Hepatocyte (in vitro differentiated cells): ENCODE data around the gene PODXL2. TPM values are rescaled to one million over a fixed set of nuclear protein-coding genes. Genes with fewer than 3 reads are reported as not detected.
"Not testable (repeated sequence)": the region's sequence is repeated elsewhere in the genome, so short reads cannot be mapped to it uniquely, and the experiment has no call there.

Experiments used
- DNase-seq: peaks from one replicate; pipeline ENCODE4 v3.0.0-alpha.2; 2016; ENCODE audit warnings: low spot score
- H2AFZ ChIP-seq: fragments of 200-600 bp; sonication (generic); 2 replicates; pipeline ENCODE4 v1.6.0; 2016; ENCODE audit warnings: antibody characterized with exemption, mild to moderate bottlenecking
- H3K27ac ChIP-seq: fragments of 200-600 bp; sonication (generic); 2 replicates; pipeline ENCODE4 v1.5.1; 2016; ENCODE audit warnings: mild to moderate bottlenecking
- H3K27me3 ChIP-seq: fragments of 200-600 bp; sonication (generic); 2 replicates; pipeline ENCODE4 v1.6.1; 2016
- H3K36me3 ChIP-seq: fragments of 200-600 bp; sonication (generic); replicated peaks from 2 replicates; pipeline ENCODE4 v1.5.1; 2016; ENCODE audit warnings: low read depth; ENCODE audit not compliant: insufficient read depth
- H3K4me1 ChIP-seq: fragments of 200-600 bp; sonication (generic); 2 replicates; pipeline ENCODE4 v1.5.1; 2016; ENCODE audit warnings: mild to moderate bottlenecking, moderate library complexity; ENCODE audit not compliant: insufficient read depth
- H3K4me2 ChIP-seq: fragments of 200-600 bp; sonication (generic); 2 replicates; pipeline ENCODE4 v1.6.0; 2016
- H3K4me3 ChIP-seq: fragments of 200-600 bp; sonication (generic); 2 replicates; pipeline ENCODE4 v1.5.1; 2016; ENCODE audit warnings: mild to moderate bottlenecking
- H3K79me2 ChIP-seq: fragments of 200-600 bp; sonication (generic); 2 replicates; pipeline ENCODE4 v1.6.0; 2017; ENCODE audit warnings: mild to moderate bottlenecking
- H3K9me2 ChIP-seq: fragments of 200-600 bp; sonication (generic); replicated peaks from 2 replicates; pipeline ENCODE4 v1.6.0; 2017; ENCODE audit warnings: mild to moderate bottlenecking; ENCODE audit not compliant: insufficient read depth
- H3K9me3 ChIP-seq: fragments of 200-600 bp; sonication (generic); 2 replicates; pipeline ENCODE4 v1.5.1; 2016; ENCODE audit warnings: low read depth, mild to moderate bottlenecking
- H4K20me1 ChIP-seq: fragments of 200-600 bp; sonication (generic); 2 replicates; pipeline ENCODE4 v1.6.0; 2016; ENCODE audit warnings: mild to moderate bottlenecking; ENCODE audit not compliant: insufficient read depth, poor library complexity, severe bottlenecking
- EZH2 ChIP-seq: fragments of 200-600 bp; sonication (generic); IDR thresholded peaks from 2 replicates; pipeline ENCODE4 v1.6.1; 2016; ENCODE audit warnings: antibody characterized with exemption, mild to moderate bottlenecking, borderline replicate concordance
- EZH2phosphoT487 ChIP-seq: fragments of 200-600 bp; sonication (generic); IDR thresholded peaks from one replicate; pipeline ENCODE4 v1.6.1; 2018; ENCODE audit warnings: antibody characterized with exemption, mild to moderate bottlenecking, low read depth, moderate library complexity; ENCODE audit not compliant: unreplicated experiment, severe bottlenecking
- WGBS: methylation state at CpG from one replicate; pipeline ENCODE4 v1.1.6; 2016; ENCODE audit warnings: low lambda C conversion rate; ENCODE audit errors: missing lambda C conversion rate; 5-methylcytosine and 5-hydroxymethylcytosine counted together
- polyA plus RNA-seq: library from polyadenylated mRNA; unstranded; fragments of >200 nt; fragmentation: Nextera tagmentation; extraction: Ambion mirVana; gene quantifications from 2 replicates; pipeline ENCODE4 v1.2.1, GENCODE V29; 2016
- total RNA-seq: library from RNA; depleted of rRNA; stranded (reverse); fragments of >200 nt; gene quantifications from 2 replicates; pipeline ENCODE4 v1.2.3, GENCODE V29; 2014
- TF ChIP-seq, protein P1 (sequence below): fragments of 200-600 bp; sonication (generic); IDR thresholded peaks from 2 replicates; pipeline ENCODE4 v1.5.1; 2016; ENCODE audit warnings: antibody characterized with exemption, mild to moderate bottlenecking; ENCODE audit not compliant: poor library complexity

PODXL2 gene
- total and polyA plus RNA-seq, 2 experiments from 2014 or later = 5.1 to 6.4 TPM

DNA sequence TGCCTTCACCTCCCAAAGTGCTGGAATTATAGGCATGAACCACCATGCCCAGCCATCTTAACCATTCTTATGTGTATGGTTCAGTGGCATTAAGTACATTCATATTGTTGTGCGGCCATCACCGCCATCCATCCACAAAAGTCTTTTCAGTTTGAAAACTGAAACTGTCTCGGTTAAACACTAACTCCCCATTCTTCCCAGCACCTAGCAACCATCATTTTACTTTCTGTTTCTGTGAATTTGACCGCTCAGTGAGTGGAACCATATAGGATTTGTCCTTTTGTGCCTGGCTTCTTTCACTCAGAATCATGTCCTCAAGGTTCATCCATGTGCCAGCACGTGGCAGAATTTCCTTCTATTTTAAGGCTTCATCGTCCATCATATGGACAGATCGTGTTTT, 24.9 kb upstream of the PODXL2 start:
- no peak overlapping the region for H2AFZ ChIP-seq
- WGBS = 96% methylated on average over 7 of the region's 7 CpGs
- peaks cover 3% of the 10 kb centered on the region for H3K4me1 ChIP-seq
- H3K27me3 ChIP-seq = no peaks in the 10 kb centered on the region
- H3K4me2 ChIP-seq = no peak overlapping the region
- no peak overlapping the region for H3K27ac ChIP-seq
- peaks cover 19% of the 10 kb centered on the region for H3K79me2 ChIP-seq
- no peak for DNase-seq
- H3K9me2 ChIP-seq = no peaks in the 10 kb centered on the region
- H3K4me3 ChIP-seq = no peak overlapping the region
- H3K9me3 ChIP-seq = no peaks in the 10 kb centered on the region
- no peak for TF ChIP-seq EZH2
- TF ChIP-seq, protein P1, sequence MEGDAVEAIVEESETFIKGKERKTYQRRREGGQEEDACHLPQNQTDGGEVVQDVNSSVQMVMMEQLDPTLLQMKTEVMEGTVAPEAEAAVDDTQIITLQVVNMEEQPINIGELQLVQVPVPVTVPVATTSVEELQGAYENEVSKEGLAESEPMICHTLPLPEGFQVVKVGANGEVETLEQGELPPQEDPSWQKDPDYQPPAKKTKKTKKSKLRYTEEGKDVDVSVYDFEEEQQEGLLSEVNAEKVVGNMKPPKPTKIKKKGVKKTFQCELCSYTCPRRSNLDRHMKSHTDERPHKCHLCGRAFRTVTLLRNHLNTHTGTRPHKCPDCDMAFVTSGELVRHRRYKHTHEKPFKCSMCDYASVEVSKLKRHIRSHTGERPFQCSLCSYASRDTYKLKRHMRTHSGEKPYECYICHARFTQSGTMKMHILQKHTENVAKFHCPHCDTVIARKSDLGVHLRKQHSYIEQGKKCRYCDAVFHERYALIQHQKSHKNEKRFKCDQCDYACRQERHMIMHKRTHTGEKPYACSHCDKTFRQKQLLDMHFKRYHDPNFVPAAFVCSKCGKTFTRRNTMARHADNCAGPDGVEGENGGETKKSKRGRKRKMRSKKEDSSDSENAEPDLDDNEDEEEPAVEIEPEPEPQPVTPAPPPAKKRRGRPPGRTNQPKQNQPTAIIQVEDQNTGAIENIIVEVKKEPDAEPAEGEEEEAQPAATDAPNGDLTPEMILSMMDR = no peak
- H4K20me1 ChIP-seq = no peaks in the 10 kb centered on the region
- no peaks in the 10 kb centered on the region for H3K36me3 ChIP-seq

DNA sequence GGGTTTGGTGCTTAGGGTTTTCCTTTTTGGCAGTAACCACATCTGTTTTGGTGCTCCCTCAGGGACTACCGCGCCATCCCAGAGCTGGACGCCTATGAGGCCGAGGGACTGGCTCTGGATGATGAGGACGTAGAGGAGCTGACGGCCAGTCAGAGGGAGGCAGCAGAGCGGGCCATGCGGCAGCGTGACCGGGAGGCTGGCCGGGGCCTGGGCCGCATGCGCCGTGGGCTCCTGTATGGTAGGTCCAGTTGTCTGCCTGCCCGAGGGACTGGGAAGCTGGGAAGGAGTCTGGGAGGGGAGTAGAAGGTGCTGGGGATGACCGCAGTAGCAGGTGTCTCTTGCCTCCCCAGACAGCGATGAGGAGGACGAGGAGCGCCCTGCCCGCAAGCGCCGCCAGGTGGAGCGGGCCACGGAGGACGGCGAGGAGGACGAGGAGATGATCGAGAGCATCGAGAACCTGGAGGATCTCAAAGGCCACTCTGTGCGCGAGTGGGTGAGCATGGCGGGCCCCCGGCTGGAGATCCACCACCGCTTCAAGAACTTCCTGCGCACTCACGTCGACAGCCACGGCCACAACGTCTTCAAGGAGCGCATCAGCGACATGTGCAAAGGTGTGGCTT, 24.3 kb upstream of the PODXL2 start:
- TF ChIP-seq EZH2 (no peak), EZH2phosphoT487 (no peak)
- TF ChIP-seq, protein P1 = no peak
- DNase-seq = no peak
- Histone ChIP-seq H3K9me3 (no peaks in the 10 kb centered on the region), H3K4me3 (no peak overlapping the region), H3K9me2 (no peaks in the 10 kb centered on the region), H3K36me3 (no peaks in the 10 kb centered on the region), H2AFZ (no peak overlapping the region), H3K27me3 (no peaks in the 10 kb centered on the region), H3K79me2 (peaks cover 12% of the 10 kb centered on the region), H3K4me2 (no peak overlapping the region), H3K4me1 (no peaks in the 10 kb centered on the region), H3K27ac (no peak overlapping the region), H4K20me1 (no peaks in the 10 kb centered on the region)
- 96% methylated on average over 40 of the region's 41 CpGs for WGBS

DNA sequence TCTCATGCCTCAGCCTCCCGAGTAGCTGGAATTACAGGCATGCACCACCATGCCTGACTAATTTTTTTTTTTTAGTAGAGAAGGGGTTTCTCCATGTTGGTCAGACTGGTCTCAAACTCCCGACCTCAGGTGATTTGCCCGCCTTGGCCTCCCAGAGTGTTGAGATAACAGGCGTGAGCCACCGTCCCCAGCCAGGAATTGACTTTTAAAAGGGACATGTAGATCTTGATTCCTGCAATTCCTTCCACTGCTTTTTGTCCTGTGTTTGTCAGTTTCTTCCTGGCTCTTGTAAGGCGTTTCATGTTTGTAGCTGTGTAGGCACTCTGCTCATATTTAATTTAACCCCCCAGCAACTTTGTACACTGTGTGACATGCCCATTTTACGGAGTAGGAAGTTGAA, 23.4 kb upstream of the PODXL2 start:
- not testable (repeated sequence) for H2AFZ ChIP-seq, H3K27ac ChIP-seq, H3K9me2 ChIP-seq, H3K36me3 ChIP-seq, H3K4me3 ChIP-seq, H3K4me2 ChIP-seq, DNase-seq, H3K4me1 ChIP-seq, H4K20me1 ChIP-seq, H3K9me3 ChIP-seq, H3K27me3 ChIP-seq, H3K79me2 ChIP-seq
- WGBS = 91% methylated on average over 7 of the region's 7 CpGs

DNA sequence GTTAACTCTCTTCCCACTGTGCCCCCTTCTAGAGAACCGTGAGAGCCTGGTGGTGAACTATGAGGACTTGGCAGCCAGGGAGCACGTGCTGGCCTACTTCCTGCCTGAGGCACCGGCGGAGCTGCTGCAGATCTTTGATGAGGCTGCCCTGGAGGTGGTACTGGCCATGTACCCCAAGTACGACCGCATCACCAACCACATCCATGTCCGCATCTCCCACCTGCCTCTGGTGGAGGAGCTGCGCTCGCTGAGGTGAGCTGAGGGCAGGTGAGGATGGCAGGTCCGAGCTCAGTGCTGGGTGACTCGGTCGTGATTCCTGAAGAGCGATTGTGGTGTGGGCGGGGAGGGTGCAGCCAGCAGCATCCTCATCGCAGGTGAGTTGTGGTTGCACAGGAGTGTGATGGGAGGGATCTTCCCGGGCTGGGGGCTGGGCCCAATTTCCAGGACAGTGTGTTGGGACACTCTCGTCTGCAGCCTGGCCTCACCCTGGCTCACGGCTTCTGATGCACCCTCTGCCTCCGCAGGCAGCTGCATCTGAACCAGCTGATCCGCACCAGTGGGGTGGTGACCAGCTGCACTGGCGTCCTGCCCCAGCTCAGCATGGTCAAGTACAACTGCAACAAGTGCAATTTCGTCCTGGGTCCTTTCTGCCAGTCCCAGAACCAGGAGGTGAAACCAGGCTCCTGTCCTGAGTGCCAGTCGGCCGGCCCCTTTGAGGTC, 22.7 kb upstream of the PODXL2 start:
- 96% methylated on average over 24 of the region's 24 CpGs for WGBS
- no peaks in the 10 kb centered on the region for H4K20me1 ChIP-seq
- TF ChIP-seq EZH2 (no peak), EZH2phosphoT487 (no peak)
- TF ChIP-seq, protein P1 = no peak
- H3K4me3 ChIP-seq = no peak overlapping the region
- no peak overlapping the region for H3K27ac ChIP-seq
- peaks cover 2% of the 10 kb centered on the region for H3K79me2 ChIP-seq
- no peak overlapping the region for H3K4me2 ChIP-seq
- H2AFZ ChIP-seq = no peak overlapping the region
- H3K27me3 ChIP-seq = no peaks in the 10 kb centered on the region
- H3K4me1 ChIP-seq = no peaks in the 10 kb centered on the region
- no peaks in the 10 kb centered on the region for H3K36me3 ChIP-seq
- DNase-seq = no peak
- no peaks in the 10 kb centered on the region for H3K9me3 ChIP-seq
- H3K9me2 ChIP-seq = no peaks in the 10 kb centered on the region
